ENCODE data around the gene FRMD4B. TPM values are rescaled to one million over a fixed set of nuclear protein-coding genes. Genes with fewer than 3 reads are reported as not detected.

FRMD4B gene
- total and polyA plus RNA-seq, 12 donors = 5.5 to 165 (median 17.4) TPM

DNA sequence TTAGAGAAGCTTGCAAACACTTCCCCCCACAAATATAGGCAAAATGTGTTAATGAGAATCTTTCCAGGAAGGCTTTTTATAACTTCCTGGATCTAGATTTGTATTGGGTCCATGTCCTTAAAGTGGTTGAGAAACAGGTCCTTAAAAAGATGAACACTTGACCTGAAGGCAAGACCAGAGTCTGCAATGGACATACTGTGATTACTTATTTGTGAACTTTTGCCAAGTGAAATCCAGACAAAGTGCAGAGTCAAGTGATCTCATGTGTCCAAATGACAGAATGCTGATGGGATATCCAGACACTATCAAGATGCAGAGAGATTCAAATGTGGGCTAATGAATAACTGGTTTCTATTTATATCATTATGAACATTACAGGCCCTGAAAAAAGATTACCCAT is 43.8 kb downstream of the FRMD4B start:
- H3K4me1 ChIP-seq (replicated peaks in 1 of 2) = peaks cover 0 to 14% of the 10 kb centered on the region in 2 donors
- H3K27me3 ChIP-seq = no peaks in the 10 kb centered on the region
- no peak overlapping the region for H3K27ac ChIP-seq
- H3K4me3 ChIP-seq = no peak overlapping the region
- intact Hi-C loops (cut with DNase I) = no loop called here
- TF ChIP-seq, protein P1, sequence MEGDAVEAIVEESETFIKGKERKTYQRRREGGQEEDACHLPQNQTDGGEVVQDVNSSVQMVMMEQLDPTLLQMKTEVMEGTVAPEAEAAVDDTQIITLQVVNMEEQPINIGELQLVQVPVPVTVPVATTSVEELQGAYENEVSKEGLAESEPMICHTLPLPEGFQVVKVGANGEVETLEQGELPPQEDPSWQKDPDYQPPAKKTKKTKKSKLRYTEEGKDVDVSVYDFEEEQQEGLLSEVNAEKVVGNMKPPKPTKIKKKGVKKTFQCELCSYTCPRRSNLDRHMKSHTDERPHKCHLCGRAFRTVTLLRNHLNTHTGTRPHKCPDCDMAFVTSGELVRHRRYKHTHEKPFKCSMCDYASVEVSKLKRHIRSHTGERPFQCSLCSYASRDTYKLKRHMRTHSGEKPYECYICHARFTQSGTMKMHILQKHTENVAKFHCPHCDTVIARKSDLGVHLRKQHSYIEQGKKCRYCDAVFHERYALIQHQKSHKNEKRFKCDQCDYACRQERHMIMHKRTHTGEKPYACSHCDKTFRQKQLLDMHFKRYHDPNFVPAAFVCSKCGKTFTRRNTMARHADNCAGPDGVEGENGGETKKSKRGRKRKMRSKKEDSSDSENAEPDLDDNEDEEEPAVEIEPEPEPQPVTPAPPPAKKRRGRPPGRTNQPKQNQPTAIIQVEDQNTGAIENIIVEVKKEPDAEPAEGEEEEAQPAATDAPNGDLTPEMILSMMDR (IDR thresholded peaks at IDR 0.05) = no peak
- TF ChIP-seq POLR2A (IDR thresholded peaks at IDR 0.05) = no peak
- no peak for DNase-seq
- no peaks in the 10 kb centered on the region for H3K36me3 ChIP-seq (replicated peaks in 1 of 2)
- H3K9me3 ChIP-seq (replicated peaks in 1 of 3) = no peaks in the 10 kb centered on the region

DNA sequence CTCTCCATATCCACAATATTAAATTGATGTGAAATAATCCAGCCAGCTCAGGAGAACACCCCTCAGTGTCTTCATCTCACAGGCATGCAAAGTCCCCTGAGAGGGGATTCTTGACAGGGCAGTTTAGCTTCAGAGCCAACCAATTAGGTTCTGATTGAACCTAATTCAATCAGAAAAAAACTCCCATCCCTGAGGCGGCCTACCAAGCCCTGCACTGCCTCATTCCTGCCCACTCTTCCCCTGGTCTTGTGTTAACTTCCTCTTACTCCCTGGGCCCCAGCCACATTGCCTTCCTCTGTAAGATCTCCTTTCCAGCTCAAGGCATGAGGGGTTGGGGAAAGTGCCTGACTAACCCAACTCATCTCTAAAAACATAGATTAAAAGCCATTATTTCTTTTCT is 46.1 kb downstream of the FRMD4B start:
- peak overlapping the region in 1 of 5 donors; percentile 52 for H3K27ac ChIP-seq
- TF ChIP-seq POLR2A (IDR thresholded peaks at IDR 0.05) = no peak
- TF ChIP-seq, protein P1 (IDR thresholded peaks at IDR 0.05) = no peak
- no peaks in the 10 kb centered on the region for H3K9me3 ChIP-seq (replicated peaks in 1 of 3)
- peaks cover 0 to 14% of the 10 kb centered on the region in 2 donors for H3K4me1 ChIP-seq (replicated peaks in 1 of 2)
- no peaks in the 10 kb centered on the region for H3K36me3 ChIP-seq (replicated peaks in 1 of 2)
- no peaks in the 10 kb centered on the region for H3K27me3 ChIP-seq
- DNase-seq = peak in 5 of 7 donors; percentile 26 to 59 (median 33)
- H3K4me3 ChIP-seq = no peak overlapping the region
- intact Hi-C loops (cut with DNase I) = no loop called here
- WGBS, 4 donors = 54 to 80% (median 67%) methylated on average over 1 of the region's 1 CpG

- TF ChIP-seq, protein P1 (IDR thresholded peaks at IDR 0.05) = no peak
- TF ChIP-seq POLR2A (IDR thresholded peaks at IDR 0.05) = no peak
- 63 to 79% (median 75%) methylated on average over 4 of the region's 4 CpGs for WGBS, 4 donors
- Histone ChIP-seq H3K4me1 (replicated peaks in 1 of 2) (peaks cover 0 to 14% of the 10 kb centered on the region in 2 donors), H3K27ac (peak overlapping the region in 1 of 5 donors; percentile 52), H3K4me3 (no peak overlapping the region), H3K9me3 (replicated peaks in 1 of 3) (no peaks in the 10 kb centered on the region), H3K27me3 (no peaks in the 10 kb centered on the region), H3K36me3 (replicated peaks in 1 of 2) (no peaks in the 10 kb centered on the region)
- no peak for DNase-seq
- intact Hi-C loops (cut with DNase I) = no loop called here
Measured at GRCh38 chr3:69338911-69339310, 47.0 kb downstream of the FRMD4B start.

- Histone ChIP-seq H3K4me1 (replicated peaks in 1 of 2) (peaks cover 0 to 4% of the 10 kb centered on the region in 2 donors), H3K36me3 (replicated peaks in 1 of 2) (no peaks in the 10 kb centered on the region), H3K27ac (no peak overlapping the region), H3K9me3 (replicated peaks in 1 of 3) (no peaks in the 10 kb centered on the region), H3K27me3 (no peaks in the 10 kb centered on the region), H3K4me3 (no peak overlapping the region)
- TF ChIP-seq POLR2A (IDR thresholded peaks at IDR 0.05) = no peak
- TF ChIP-seq, protein P1 (IDR thresholded peaks at IDR 0.05) = no peak
- intact Hi-C loops (cut with DNase I) = no loop called here
- DNase-seq = no peak
- 76 to 88% (median 84%) methylated on average over 2 of the region's 2 CpGs for WGBS, 4 donors
Measured at GRCh38 chr3:69332934-69333333, 53.0 kb downstream of the FRMD4B start.

All from adrenal gland (tissue), 12 donors.